Loucy (cell line): ENCODE measurements around the gene NUSAP1.
"Not testable (repeated sequence)": the region's sequence is repeated elsewhere in the genome, so short reads cannot be mapped to it uniquely, and the experiment has no call there.

ENCODE experiments used
- H2AFZ ChIP-seq: fragments of 200-600 bp; sonication (generic); 2 replicates; pipeline ENCODE4 v1.6.0; 2016; ENCODE audit warnings: antibody characterized with exemption, mild to moderate bottlenecking, low read length, moderate library complexity
- H3F3A ChIP-seq: fragments of 200-600 bp; 2 replicates; pipeline ENCODE4 v1.6.0; 2016; ENCODE audit warnings: antibody characterized with exemption, low read depth, mild to moderate bottlenecking
- H3K27me3 ChIP-seq: fragments of 200-600 bp; sonication (generic); 2 replicates; pipeline ENCODE4 v1.6.1; 2014; ENCODE audit warnings: low read length, mild to moderate bottlenecking; ENCODE audit not compliant: insufficient read depth, poor library complexity, severe bottlenecking
- H3K36me3 ChIP-seq: fragments of 200-600 bp; sonication (generic); 2 replicates; pipeline ENCODE4 v1.6.1; 2016; ENCODE audit warnings: low read length; ENCODE audit not compliant: insufficient read depth
- H3K4me1 ChIP-seq: fragments of 200-600 bp; sonication (generic); 2 replicates; pipeline ENCODE4 v1.5.1; 2014; ENCODE audit warnings: low read length, mild to moderate bottlenecking; ENCODE audit not compliant: insufficient read depth, poor library complexity, severe bottlenecking
- H3K4me2 ChIP-seq: fragments of 200-600 bp; sonication (generic); 2 replicates; pipeline ENCODE4 v1.6.0; 2014; ENCODE audit warnings: antibody characterized with exemption, low read length, low read depth, mild to moderate bottlenecking; ENCODE audit not compliant: poor library complexity, severe bottlenecking
- H3K4me3 ChIP-seq: fragments of 200-600 bp; sonication (generic); 2 replicates; pipeline ENCODE4 v1.5.1; 2014; ENCODE audit warnings: low read length, mild to moderate bottlenecking, mixed read lengths; ENCODE audit not compliant: poor library complexity, severe bottlenecking
- H3K79me2 ChIP-seq: fragments of 200-600 bp; sonication (generic); 2 replicates; pipeline ENCODE4 v1.6.1; 2014; ENCODE audit warnings: low read length; ENCODE audit not compliant: insufficient read depth
- H3K9ac ChIP-seq: fragments of 200-600 bp; sonication (generic); 2 replicates; pipeline ENCODE4 v1.6.0; 2014; ENCODE audit warnings: mild to moderate bottlenecking, low read depth, low read length, moderate library complexity; ENCODE audit not compliant: poor library complexity, severe bottlenecking
- H3K9me2 ChIP-seq: fragments of 200-600 bp; sonication (generic); replicated peaks from 2 replicates; pipeline ENCODE4 v1.6.1; 2016; ENCODE audit warnings: low read depth, low read length, mixed read lengths
- H3K9me3 ChIP-seq: fragments of 200-600 bp; sonication (generic); 2 replicates; pipeline ENCODE4 v1.6.1; 2014; ENCODE audit warnings: mild to moderate bottlenecking, antibody characterized with exemption, low read length, low read depth; ENCODE audit not compliant: insufficient read depth
- H4K20me1 ChIP-seq: fragments of 200-600 bp; sonication (generic); 2 replicates; pipeline ENCODE4 v1.6.0; 2014; ENCODE audit warnings: antibody characterized with exemption, low read length, mild to moderate bottlenecking; ENCODE audit not compliant: insufficient read depth, poor library complexity, severe bottlenecking
- EZH2phosphoT487 ChIP-seq: fragments of 200-600 bp; IDR thresholded peaks from 2 replicates; pipeline ENCODE4 v1.6.1; 2018; ENCODE audit warnings: antibody characterized with exemption, mild to moderate bottlenecking, moderate library complexity, borderline replicate concordance
- TF ChIP-seq, protein P1 (sequence below): fragments of 200-600 bp; sonication (generic); conservative IDR thresholded peaks from 2 replicates; pipeline ENCODE4 v1.5.1; 2014; ENCODE audit warnings: mild to moderate bottlenecking, antibody characterized with exemption, low read length

NUSAP1 gene

DNA sequence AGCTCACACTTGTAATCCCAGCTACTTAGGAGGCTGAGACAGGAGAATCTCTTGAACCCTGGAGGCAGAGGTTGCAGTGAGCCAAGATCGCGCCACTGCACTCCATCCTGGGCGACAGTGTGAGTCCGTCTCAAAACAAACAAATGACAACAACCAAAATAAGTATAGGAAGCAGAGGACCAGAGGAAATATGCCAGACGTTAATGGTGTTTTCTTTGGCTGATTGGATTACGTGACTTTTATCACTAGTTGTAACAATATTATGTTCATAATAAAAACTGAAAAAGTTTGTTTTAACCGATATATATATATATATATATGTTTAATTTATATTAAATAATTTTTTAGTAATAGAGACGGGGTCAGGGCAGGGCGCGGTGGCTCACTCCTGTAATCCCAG is 21.7 kb downstream of the NUSAP1 start:
- no peak overlapping the region for H3K9ac ChIP-seq
- no peaks in the 10 kb centered on the region for H3K9me3 ChIP-seq
- H3K27me3 ChIP-seq, result no peaks in the 10 kb centered on the region
- no peaks in the 10 kb centered on the region for H3K9me2 ChIP-seq
- no peaks in the 10 kb centered on the region for H3F3A ChIP-seq
- no peaks in the 10 kb centered on the region for H4K20me1 ChIP-seq
- H3K4me3 ChIP-seq, result no peak overlapping the region
- no peak for TF ChIP-seq EZH2phosphoT487
- TF ChIP-seq, protein P1, sequence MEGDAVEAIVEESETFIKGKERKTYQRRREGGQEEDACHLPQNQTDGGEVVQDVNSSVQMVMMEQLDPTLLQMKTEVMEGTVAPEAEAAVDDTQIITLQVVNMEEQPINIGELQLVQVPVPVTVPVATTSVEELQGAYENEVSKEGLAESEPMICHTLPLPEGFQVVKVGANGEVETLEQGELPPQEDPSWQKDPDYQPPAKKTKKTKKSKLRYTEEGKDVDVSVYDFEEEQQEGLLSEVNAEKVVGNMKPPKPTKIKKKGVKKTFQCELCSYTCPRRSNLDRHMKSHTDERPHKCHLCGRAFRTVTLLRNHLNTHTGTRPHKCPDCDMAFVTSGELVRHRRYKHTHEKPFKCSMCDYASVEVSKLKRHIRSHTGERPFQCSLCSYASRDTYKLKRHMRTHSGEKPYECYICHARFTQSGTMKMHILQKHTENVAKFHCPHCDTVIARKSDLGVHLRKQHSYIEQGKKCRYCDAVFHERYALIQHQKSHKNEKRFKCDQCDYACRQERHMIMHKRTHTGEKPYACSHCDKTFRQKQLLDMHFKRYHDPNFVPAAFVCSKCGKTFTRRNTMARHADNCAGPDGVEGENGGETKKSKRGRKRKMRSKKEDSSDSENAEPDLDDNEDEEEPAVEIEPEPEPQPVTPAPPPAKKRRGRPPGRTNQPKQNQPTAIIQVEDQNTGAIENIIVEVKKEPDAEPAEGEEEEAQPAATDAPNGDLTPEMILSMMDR, result no peak
- H3K79me2 ChIP-seq, result peaks cover 10% of the 10 kb centered on the region
- peaks cover 86% of the 10 kb centered on the region for H3K36me3 ChIP-seq
- H2AFZ ChIP-seq, result no peak overlapping the region
- no peak overlapping the region for H3K4me2 ChIP-seq
- no peaks in the 10 kb centered on the region for H3K4me1 ChIP-seq

DNA sequence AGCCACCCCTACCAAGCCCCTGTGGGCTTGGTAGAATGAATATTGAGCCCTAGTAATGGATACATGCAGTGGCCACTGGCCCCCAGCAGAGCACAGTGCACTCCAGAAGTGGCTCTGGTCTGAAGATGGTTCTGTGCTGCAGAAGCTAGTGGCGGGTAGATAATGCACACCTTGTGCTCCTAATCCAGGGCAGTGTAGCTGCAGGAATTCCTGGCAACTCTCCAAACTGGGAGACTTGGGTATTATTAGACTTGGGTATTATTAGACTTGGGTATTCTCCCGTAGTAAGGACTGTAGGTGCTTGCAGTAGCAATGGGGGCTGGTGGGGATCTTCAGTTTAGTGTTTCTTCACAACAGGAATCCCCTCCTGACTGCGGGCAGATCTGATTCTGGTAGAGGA is 34.7 kb downstream of the NUSAP1 start:
- Histone ChIP-seq H3K9me2 (no peaks in the 10 kb centered on the region), H3K4me1 (no peaks in the 10 kb centered on the region), H3K9ac (no peak overlapping the region), H4K20me1 (no peaks in the 10 kb centered on the region), H3K4me2 (no peak overlapping the region), H3K36me3 (peaks cover 92% of the 10 kb centered on the region), H3K9me3 (no peaks in the 10 kb centered on the region), H3K4me3 (no peak overlapping the region), H3K27me3 (no peaks in the 10 kb centered on the region), H3K79me2 (peaks cover 16% of the 10 kb centered on the region; the same call in 1 of the 2 replicates), H3F3A (no peaks in the 10 kb centered on the region), H2AFZ (no peak overlapping the region)
- no peak for TF ChIP-seq EZH2phosphoT487
- TF ChIP-seq, protein P1, result no peak

DNA sequence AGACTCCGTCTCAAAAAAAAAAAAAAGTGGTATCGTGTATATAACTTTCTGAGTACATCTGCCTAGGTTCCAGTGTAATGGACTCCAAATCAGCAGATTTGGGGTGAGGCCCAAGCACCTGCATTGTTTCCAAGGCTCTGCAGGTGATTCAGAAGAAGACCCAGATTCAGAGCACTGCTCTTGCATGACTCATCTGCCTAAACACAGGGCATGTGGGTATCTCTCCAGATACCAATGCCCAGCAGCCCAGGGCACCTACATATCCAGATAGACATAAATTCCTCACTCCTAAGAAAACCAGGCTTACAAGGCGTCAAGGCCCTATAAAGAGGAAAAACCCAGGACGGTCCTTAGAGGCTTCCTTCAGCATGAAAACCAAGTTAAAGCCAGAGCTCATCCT is 45.3 kb downstream of the NUSAP1 start:
- peaks cover 80% of the 10 kb centered on the region for H3K36me3 ChIP-seq
- H3K9ac ChIP-seq, result no peak overlapping the region
- no peak overlapping the region for H3K4me2 ChIP-seq
- H3K27me3 ChIP-seq, result no peaks in the 10 kb centered on the region
- H3F3A ChIP-seq, result peaks cover 9% of the 10 kb centered on the region; the same call in 1 of the 2 replicates
- no peaks in the 10 kb centered on the region for H3K9me2 ChIP-seq
- TF ChIP-seq, protein P1, result no peak
- TF ChIP-seq EZH2phosphoT487, result no peak
- H3K9me3 ChIP-seq, result no peaks in the 10 kb centered on the region
- no peak overlapping the region for H3K4me3 ChIP-seq
- no peak overlapping the region for H2AFZ ChIP-seq
- no peaks in the 10 kb centered on the region for H4K20me1 ChIP-seq
- no peaks in the 10 kb centered on the region for H3K79me2 ChIP-seq
- H3K4me1 ChIP-seq, result no peaks in the 10 kb centered on the region

DNA sequence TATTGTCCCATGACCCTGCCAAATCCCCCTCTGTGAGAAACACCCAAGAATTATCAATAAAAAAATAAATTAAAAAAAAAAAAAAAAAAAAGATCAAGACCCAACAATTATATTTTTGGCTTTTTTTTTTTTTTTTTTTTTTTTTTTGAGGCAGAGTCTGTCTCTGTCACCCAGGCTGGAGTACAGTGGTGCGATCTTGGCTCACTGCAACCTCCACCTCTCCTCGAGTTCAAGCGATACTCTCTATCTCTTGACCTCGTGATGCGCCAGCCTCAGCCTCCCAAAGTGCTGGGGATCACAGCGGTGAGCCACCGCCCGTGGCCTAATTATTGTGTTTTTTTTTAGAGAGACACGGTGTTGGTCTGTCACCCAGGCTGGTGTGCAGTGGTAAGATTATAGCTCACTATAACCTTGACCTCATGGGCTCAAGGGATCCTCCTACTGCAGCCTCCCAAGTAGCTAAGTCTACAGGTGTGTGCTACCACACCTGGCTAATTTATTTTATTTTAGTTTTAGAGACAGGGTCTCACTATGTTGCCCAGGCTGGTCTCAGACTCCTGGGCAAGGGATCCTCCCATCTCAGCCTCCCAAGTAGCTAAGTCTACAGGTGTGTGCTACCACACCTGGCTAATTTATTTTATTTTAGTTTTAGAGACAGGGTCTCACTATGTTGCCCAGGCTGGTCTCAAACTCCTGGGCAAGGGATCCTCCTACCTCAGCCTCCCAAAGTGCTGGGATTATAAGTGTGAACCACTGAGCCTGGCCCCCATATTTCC is 51.5 kb downstream of the NUSAP1 start:
- H4K20me1 ChIP-seq, H3K9ac ChIP-seq, H3K4me3 ChIP-seq, H2AFZ ChIP-seq, H3K79me2 ChIP-seq, H3K4me2 ChIP-seq, H3F3A ChIP-seq, H3K9me2 ChIP-seq, H3K4me1 ChIP-seq, H3K27me3 ChIP-seq, H3K9me3 ChIP-seq: not testable (repeated sequence)
- peaks cover 23% of the 10 kb centered on the region; the same call in 1 of the 2 replicates for H3K36me3 ChIP-seq
